Ascending aorta (tissue), 2 donors: Measurements from ENCODE around the gene HOXA2. TPM values are rescaled to one million over a fixed set of nuclear protein-coding genes. Genes with fewer than 3 reads are reported as not detected.

Source experiments
- DNase-seq, 2 donors: peaks; one replicate each; pipeline ENCODE4 v3.0.0-alpha.2; 2019; ENCODE audit warnings: low spot score in 2 of 2
- H3K27ac ChIP-seq, 2 donors: fragments of 200-600 bp; sonication (generic); one replicate each; pipeline ENCODE4 v1.5.1; 2016 to 2017; ENCODE audit warnings: mild to moderate bottlenecking in 1 of 2
- H3K27me3 ChIP-seq: fragments of 200-600 bp; sonication (generic); one replicate; pipeline ENCODE4 v1.5.1; 2017
- H3K36me3 ChIP-seq, 2 donors: fragments of 200-600 bp; sonication (generic); one replicate each; pipeline ENCODE4 v1.5.1; 2016
- H3K4me1 ChIP-seq, 2 donors: fragments of 200-600 bp; sonication (generic); one replicate each; pipeline ENCODE4 v1.5.1; 2016 to 2017; ENCODE audit warnings: mild to moderate bottlenecking in 1 of 2
- H3K4me3 ChIP-seq, 2 donors: fragments of 200-600 bp; sonication (generic); one replicate each; pipeline ENCODE4 v1.5.1; 2016 to 2017; ENCODE audit warnings: mild to moderate bottlenecking in 1 of 2
- H3K9me3 ChIP-seq, 2 donors: fragments of 200-600 bp; sonication (generic); one replicate each; pipeline ENCODE4 v1.5.1; 2016
- intact Hi-C: fragments of 100-400 bp; cut with DNase I; formaldehyde crosslinking; loops from one replicate; pipeline ENCODE4 v1.15.1; 2023
- total RNA-seq: library from RNA; depleted of rRNA; stranded (reverse); fragments of >200 nt; gene quantifications from one replicate; pipeline ENCODE4 v1.1.0, GENCODE V29; 2016
- TF ChIP-seq, protein P1 (sequence below), 3 experiments: fragments of 200-600 bp in 2 of 3; fragments of 450-650 bp in 1 of 3; sonication (generic) in 2 of 3; IDR thresholded peaks; one replicate each; pipeline ENCODE4 v1.5.1; 2016 to 2019; ENCODE audit warnings: antibody characterized with exemption in 3 of 3, mild to moderate bottlenecking in 1 of 3, moderate library complexity in 1 of 3

HOXA2 gene
- total RNA-seq, 1 donor from 2014 or later = 36.5 TPM

DNA sequence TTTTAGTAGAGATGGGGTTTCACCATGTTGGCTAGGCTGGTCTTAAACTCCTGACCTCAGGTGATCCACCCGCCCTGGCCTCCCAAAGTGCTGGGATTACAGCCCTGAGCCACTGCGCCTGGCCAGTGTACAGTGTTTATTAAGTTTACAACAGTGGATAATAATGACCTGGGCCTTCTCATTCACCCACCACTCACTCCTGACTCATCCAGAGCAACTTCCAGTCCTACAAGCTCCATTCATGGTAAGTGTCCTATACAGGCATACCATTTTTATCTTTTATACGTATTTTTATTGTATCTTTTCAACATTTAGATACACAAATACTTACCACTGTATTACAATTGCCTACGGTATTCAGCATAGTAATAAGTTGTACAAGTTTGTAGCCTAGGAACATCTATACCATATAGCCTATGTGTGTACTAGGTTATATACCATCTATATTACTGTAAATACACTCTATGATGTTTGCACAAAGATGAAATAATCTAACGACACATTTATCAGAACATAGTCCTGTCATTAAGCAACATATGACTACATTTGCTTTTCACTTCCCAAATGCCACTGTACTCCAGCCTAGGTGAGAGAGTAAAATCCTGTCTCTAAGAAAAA, 23.8 kb downstream of the HOXA2 start:
- intact Hi-C loops = no loop called here
- Histone ChIP-seq H3K4me3 (no peak overlapping the region), H3K9me3 (no peaks in the 10 kb centered on the region), H3K27ac (no peak overlapping the region), H3K27me3 (no peaks in the 10 kb centered on the region), H3K4me1 (no peaks in the 10 kb centered on the region), H3K36me3 (no peaks in the 10 kb centered on the region)
- TF ChIP-seq, protein P1, sequence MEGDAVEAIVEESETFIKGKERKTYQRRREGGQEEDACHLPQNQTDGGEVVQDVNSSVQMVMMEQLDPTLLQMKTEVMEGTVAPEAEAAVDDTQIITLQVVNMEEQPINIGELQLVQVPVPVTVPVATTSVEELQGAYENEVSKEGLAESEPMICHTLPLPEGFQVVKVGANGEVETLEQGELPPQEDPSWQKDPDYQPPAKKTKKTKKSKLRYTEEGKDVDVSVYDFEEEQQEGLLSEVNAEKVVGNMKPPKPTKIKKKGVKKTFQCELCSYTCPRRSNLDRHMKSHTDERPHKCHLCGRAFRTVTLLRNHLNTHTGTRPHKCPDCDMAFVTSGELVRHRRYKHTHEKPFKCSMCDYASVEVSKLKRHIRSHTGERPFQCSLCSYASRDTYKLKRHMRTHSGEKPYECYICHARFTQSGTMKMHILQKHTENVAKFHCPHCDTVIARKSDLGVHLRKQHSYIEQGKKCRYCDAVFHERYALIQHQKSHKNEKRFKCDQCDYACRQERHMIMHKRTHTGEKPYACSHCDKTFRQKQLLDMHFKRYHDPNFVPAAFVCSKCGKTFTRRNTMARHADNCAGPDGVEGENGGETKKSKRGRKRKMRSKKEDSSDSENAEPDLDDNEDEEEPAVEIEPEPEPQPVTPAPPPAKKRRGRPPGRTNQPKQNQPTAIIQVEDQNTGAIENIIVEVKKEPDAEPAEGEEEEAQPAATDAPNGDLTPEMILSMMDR (IDR thresholded peaks at IDR 0.05) = no peak
- no peak for DNase-seq

GRCh38 chr7:27073076-27073475, 29.4 kb downstream of the HOXA2 start:
- Histone ChIP-seq H3K4me3 (no peak overlapping the region), H3K4me1 (no peaks in the 10 kb centered on the region), H3K36me3 (no peaks in the 10 kb centered on the region), H3K27me3 (no peaks in the 10 kb centered on the region), H3K27ac (no peak overlapping the region), H3K9me3 (no peaks in the 10 kb centered on the region)
- intact Hi-C loops = no loop called here
- TF ChIP-seq, protein P1 (IDR thresholded peaks at IDR 0.05) = no peak
- DNase-seq = no peak

- TF ChIP-seq, protein P1 (IDR thresholded peaks at IDR 0.05) = no peak
- Histone ChIP-seq H3K27ac (no peak overlapping the region), H3K27me3 (no peaks in the 10 kb centered on the region)
Observed at GRCh38 chr7:27071622-27072390, 30.7 kb downstream of the HOXA2 start.

DNA sequence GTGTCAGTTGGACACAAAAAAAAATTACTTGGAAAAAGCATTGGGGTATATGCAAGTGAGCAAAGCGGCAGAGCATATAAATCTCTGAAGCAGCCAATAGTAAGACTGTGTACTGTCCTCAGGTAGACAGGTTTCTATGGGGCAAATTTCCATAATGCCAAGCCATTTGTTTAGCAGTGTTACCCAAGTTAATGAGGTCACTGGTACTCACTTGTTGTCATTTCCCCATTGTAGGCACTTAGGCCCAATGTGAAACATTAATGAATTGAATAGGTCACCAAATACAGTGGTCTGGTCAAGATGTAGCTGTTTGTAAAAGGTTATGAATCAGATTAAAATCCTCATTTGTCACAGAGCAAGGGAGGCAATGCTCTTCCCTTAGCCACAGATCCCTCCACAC, 34.2 kb downstream of the HOXA2 start:
- H3K36me3 ChIP-seq = no peaks in the 10 kb centered on the region
- TF ChIP-seq, protein P1 (IDR thresholded peaks at IDR 0.05) = no peak
- intact Hi-C loops = no loop called here
- DNase-seq = no peak
- no peak overlapping the region for H3K4me3 ChIP-seq
- no peaks in the 10 kb centered on the region for H3K4me1 ChIP-seq
- H3K27ac ChIP-seq = no peak overlapping the region
- H3K9me3 ChIP-seq = no peaks in the 10 kb centered on the region
- no peaks in the 10 kb centered on the region for H3K27me3 ChIP-seq

More at GRCh38 chr7:27071622-27072390, 30.7 kb downstream of the HOXA2 start:
- intact Hi-C loops = no loop called here
- Histone ChIP-seq H3K4me1 (no peaks in the 10 kb centered on the region), H3K9me3 (no peaks in the 10 kb centered on the region), H3K36me3 (no peaks in the 10 kb centered on the region), H3K4me3 (no peak overlapping the region)
- DNase-seq = no peak

DNA sequence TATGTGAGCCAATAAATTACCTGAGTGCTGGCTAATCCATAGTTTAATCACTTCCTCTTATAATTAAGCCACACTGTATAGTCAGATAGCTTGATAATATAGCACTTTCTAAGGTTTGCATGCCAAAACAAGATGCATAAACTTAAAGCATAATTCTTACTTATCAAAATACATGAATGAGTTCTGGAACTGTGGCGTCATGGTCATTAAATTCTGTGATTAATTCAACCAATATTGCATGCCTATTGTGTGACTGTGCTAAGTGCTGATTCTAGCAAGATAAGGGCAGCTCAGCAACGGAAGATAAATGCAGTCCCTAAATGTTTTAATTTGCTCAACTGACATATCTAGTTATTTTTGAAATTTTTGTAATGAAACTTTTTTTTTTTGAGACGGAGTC, 36.3 kb downstream of the HOXA2 start:
- H3K4me1 ChIP-seq = no peaks in the 10 kb centered on the region
- DNase-seq = no peak
- no peak overlapping the region for H3K27ac ChIP-seq
- intact Hi-C loops = no loop called here
- H3K36me3 ChIP-seq = no peaks in the 10 kb centered on the region
- H3K9me3 ChIP-seq = no peaks in the 10 kb centered on the region
- TF ChIP-seq, protein P1 (IDR thresholded peaks at IDR 0.05) = no peak
- no peaks in the 10 kb centered on the region for H3K27me3 ChIP-seq
- no peak overlapping the region for H3K4me3 ChIP-seq
